IMR-90 (cell line): ENCODE results near the gene THEM4. TPM values are rescaled to one million over a fixed set of nuclear protein-coding genes. Genes with fewer than 3 reads are reported as not detected.

Source experiments
- ATAC-seq: fragments of 200-7000 bp; cut with Tn5 transposase; 2 replicates; pipeline ENCODE4 v1.9.1; 2020; ENCODE audit warnings: low read depth, mild to moderate bottlenecking, moderate library complexity
- BruUV-seq: library from RNA; stranded (reverse); fragments of 400-500 nt; replicated peaks from 2 replicates; lab custom pipeline; 2021; lab: Mats Ljungman, UMichigan
- CTCF ChIA-PET: fragments of 300-600 bp; formaldehyde crosslinking; extraction: SDS; loops from one replicate; lab custom pipeline; 2021; ENCODE audit warnings: antibody characterized with exemption; lab: Yijun Ruan, JAX
- POLR2A ChIA-PET: fragments of 300-600 bp; sonication (Branson Sonifier 250); formaldehyde crosslinking; loops from one replicate; lab custom pipeline; 2022; ENCODE audit warnings: antibody characterized with exemption; ENCODE audit not compliant: unreplicated experiment; lab: Charles Lee
- DNase-seq: peaks from one replicate; pipeline ENCODE4 v3.0.0; 2013
- H2AFZ ChIP-seq: replicated peaks from 2 replicates; pipeline ENCODE3; 2013; ENCODE audit warnings: low read length, mild to moderate bottlenecking; ENCODE audit not compliant: poor library complexity
- H2AK5ac ChIP-seq: 2 replicates; pipeline ENCODE4 v1.6.1; 2013; ENCODE audit warnings: low read depth, low read length, inconsistent platforms
- H2AK9ac ChIP-seq: replicated peaks from 2 replicates; pipeline ENCODE3; 2013; ENCODE audit warnings: mild to moderate bottlenecking, low read depth, low read length, moderate library complexity; ENCODE audit not compliant: poor library complexity
- H2BK120ac ChIP-seq: 2 replicates; pipeline ENCODE4 v1.6.1; 2013; ENCODE audit warnings: low read depth, low read length, inconsistent platforms
- H2BK15ac ChIP-seq: 3 replicates; pipeline ENCODE4 v1.6.1; 2013; ENCODE audit warnings: low read depth, low read length, inconsistent platforms
- H2BK20ac ChIP-seq: 2 replicates; pipeline ENCODE4 v1.6.1; 2013; ENCODE audit warnings: low read depth, mild to moderate bottlenecking, inconsistent platforms, low read length, moderate library complexity
- H2BK5ac ChIP-seq: 2 replicates; pipeline ENCODE4 v1.6.1; 2013; ENCODE audit warnings: mild to moderate bottlenecking, low read depth, low read length, inconsistent platforms; ENCODE audit not compliant: poor library complexity, severe bottlenecking
- H3K14ac ChIP-seq: replicated peaks from 2 replicates; pipeline ENCODE4 v1.6.1; 2013; ENCODE audit warnings: low read depth, low read length, inconsistent platforms
- H3K18ac ChIP-seq: 2 replicates; pipeline ENCODE4 v1.6.1; 2013; ENCODE audit warnings: low read depth, low read length, control low read depth
- H3K23ac ChIP-seq: 2 replicates; pipeline ENCODE4 v1.6.1; 2013; ENCODE audit warnings: low read depth, low read length, inconsistent platforms
- H3K27ac ChIP-seq: 2 replicates; pipeline ENCODE4 v1.5.1; 2013; ENCODE audit warnings: mild to moderate bottlenecking, control low read depth, low read length; ENCODE audit not compliant: insufficient read depth
- H3K27me3 ChIP-seq: 2 replicates; pipeline ENCODE4 v1.6.1; 2013; ENCODE audit warnings: low read length; ENCODE audit not compliant: control insufficient read depth, insufficient read depth
- H3K36me3 ChIP-seq: 2 replicates; pipeline ENCODE4 v1.6.1; 2013; ENCODE audit warnings: low read length, mixed read lengths; ENCODE audit not compliant: control insufficient read depth, insufficient read depth
- H3K4ac ChIP-seq: 2 replicates; pipeline ENCODE4 v1.6.1; 2013; ENCODE audit warnings: low read depth, low read length, inconsistent platforms
- H3K4me1 ChIP-seq: 2 replicates; pipeline ENCODE4 v1.6.1; 2013; ENCODE audit warnings: low read length, mixed read lengths; ENCODE audit not compliant: control insufficient read depth, insufficient read depth
- H3K4me2 ChIP-seq: 2 replicates; pipeline ENCODE4 v1.6.1; 2013; ENCODE audit warnings: low read depth, mild to moderate bottlenecking, control low read depth, low read length, moderate library complexity
- H3K4me3 ChIP-seq: 2 replicates; pipeline ENCODE4 v1.5.1; 2013; ENCODE audit warnings: low read depth, mild to moderate bottlenecking, control low read depth, low read length, moderate library complexity; ENCODE audit not compliant: insufficient read depth
- H3K56ac ChIP-seq: 2 replicates; pipeline ENCODE4 v1.6.1; 2013; ENCODE audit warnings: low read length, inconsistent platforms; ENCODE audit not compliant: insufficient read depth; ENCODE audit errors: extremely low read depth
- H3K79me1 ChIP-seq, 2 experiments: 2 replicates each; pipeline ENCODE4 v1.6.1; 2013; ENCODE audit warnings: low read length in 2 of 2, inconsistent platforms in 1 of 2, low read depth in 1 of 2
- H3K9ac ChIP-seq: 2 replicates; pipeline ENCODE4 v1.6.1; 2013; ENCODE audit warnings: low read depth, low read length, control low read depth
- H3K9me1 ChIP-seq: 2 replicates; pipeline ENCODE4 v1.6.1; 2013; ENCODE audit warnings: low read length, inconsistent platforms; ENCODE audit not compliant: insufficient read depth
- H3K9me3 ChIP-seq: 2 replicates; pipeline ENCODE4 v1.6.1; 2013; ENCODE audit warnings: low read length; ENCODE audit not compliant: control insufficient read depth, insufficient read depth
- H4K20me1 ChIP-seq: 2 replicates; pipeline ENCODE4 v1.6.1; 2013; ENCODE audit warnings: low read length, inconsistent platforms; ENCODE audit not compliant: insufficient read depth
- H4K5ac ChIP-seq: 2 replicates; pipeline ENCODE4 v1.6.1; 2013; ENCODE audit warnings: mild to moderate bottlenecking, low read depth, low read length, control low read depth
- H4K8ac ChIP-seq, 2 experiments: 2 replicates each; pipeline ENCODE4 v1.6.1; 2013; ENCODE audit warnings: low read depth in 2 of 2, low read length in 2 of 2, control low read depth in 1 of 2, inconsistent platforms in 1 of 2
- H4K91ac ChIP-seq: 2 replicates; pipeline ENCODE4 v1.6.1; 2013; ENCODE audit warnings: low read depth, low read length, inconsistent platforms; ENCODE audit not compliant: insufficient read depth
- BHLHE40 ChIP-seq: fragments of 150-350 bp; IDR thresholded peaks from 2 replicates; pipeline ENCODE4 v1.6.1; 2016; ENCODE audit warnings: mild to moderate bottlenecking, low read depth, low read length
- CEBPB ChIP-seq: IDR thresholded peaks from 2 replicates; pipeline ENCODE4 v1.6.1; 2012; ENCODE audit warnings: low read depth, low read length, improper control_type of control experiment
- CHD1 ChIP-seq: IDR thresholded peaks from 2 replicates; pipeline ENCODE4 v1.6.1; 2012; ENCODE audit warnings: low read depth, low read length, improper control_type of control experiment
- CTCF ChIP-seq: conservative IDR thresholded peaks from 2 replicates; pipeline ENCODE4 v1.5.1; 2012; ENCODE audit warnings: mild to moderate bottlenecking, low read depth, low read length, improper control_type of control experiment
- FOS ChIP-seq: fragments of 150-350 bp; IDR thresholded peaks from 2 replicates; pipeline ENCODE4 v1.6.1; 2016; ENCODE audit warnings: low read depth, low read length
- MAFK ChIP-seq: IDR thresholded peaks from 2 replicates; pipeline ENCODE4 v1.6.1; 2012; ENCODE audit warnings: low read depth, low read length, improper control_type of control experiment
- MAZ ChIP-seq: IDR thresholded peaks from 2 replicates; pipeline ENCODE4 v1.6.1; 2012; ENCODE audit warnings: low read depth, mild to moderate bottlenecking, low read length, improper control_type of control experiment, moderate library complexity, borderline replicate concordance
- MXI1 ChIP-seq: IDR thresholded peaks from 2 replicates; pipeline ENCODE4 v1.6.1; 2012; ENCODE audit warnings: low read depth, mild to moderate bottlenecking, low read length, moderate library complexity, borderline replicate concordance
- NFE2L2 ChIP-seq: fragments of 150-350 bp; IDR thresholded peaks from 2 replicates; pipeline ENCODE4 v1.6.1; 2016; ENCODE audit warnings: low read depth, mild to moderate bottlenecking, low read length
- POLR2A ChIP-seq: IDR thresholded peaks from 2 replicates; pipeline ENCODE4 v1.6.1; 2012; ENCODE audit warnings: mild to moderate bottlenecking, low read depth, low read length
- RAD21 ChIP-seq: IDR thresholded peaks from 2 replicates; pipeline ENCODE4 v1.6.1; 2012; ENCODE audit warnings: low read length, improper control_type of control experiment
- RCOR1 ChIP-seq: IDR thresholded peaks from 2 replicates; pipeline ENCODE4 v1.6.1; 2012; ENCODE audit warnings: mild to moderate bottlenecking, low read length, improper control_type of control experiment; ENCODE audit not compliant: insufficient replicate concordance
- RFX5 ChIP-seq: IDR thresholded peaks from 2 replicates; pipeline ENCODE4 v1.8.0; 2012; ENCODE audit warnings: low read depth, mild to moderate bottlenecking, low read length, moderate library complexity
- SMC3 ChIP-seq: fragments of 150-350 bp; IDR thresholded peaks from 2 replicates; pipeline ENCODE4 v1.6.1; 2016; ENCODE audit warnings: low read depth, mild to moderate bottlenecking, antibody characterized with exemption, low read length, moderate library complexity
- WGBS, 2 experiments: methylation state at CpG; one replicate each; pipeline versions ENCODE4 v1.1.5 to v1.1.7; 2013; ENCODE audit warnings: missing lambda C conversion rate in 2 of 2; ENCODE audit not compliant: insufficient read length in 1 of 2; ENCODE audit errors: extremely low coverage in 2 of 2; 5-methylcytosine and 5-hydroxymethylcytosine counted together
- dilution Hi-C: fragments of 300-500 bp; cut with HindIII; formaldehyde crosslinking; loops from one replicate; pipeline ENCODE4 v1.14.3; 2018; ENCODE audit warnings: low sequenced_read_pairs; ENCODE audit not compliant: unreplicated experiment
- in situ Hi-C: fragments of 300-500 bp; cut with MboI; formaldehyde crosslinking; loops from 3 replicates; pipeline ENCODE4 v1.14.3; 2019; ENCODE audit warnings: low sequenced_read_pairs, inconsistent platforms, mixed read lengths
- intact Hi-C: fragments of 100-400 bp; cut with micrococcal nuclease; formaldehyde crosslinking; loops from 2 replicates; pipeline ENCODE4 v1.10.0; 2022
- polyA plus RNA-seq, 3 experiments: library from polyadenylated mRNA; depleted of rRNA; stranded (reverse); fragments of >200 nt; gene quantifications; 2 replicates each; pipeline ENCODE4 v1.2.3, GENCODE V29; 2012; ENCODE audit warnings: low replicate concordance in 1 of 3
- total RNA-seq: library from RNA; depleted of rRNA; stranded (reverse); fragments of >200 nt; gene quantifications from 2 replicates; pipeline ENCODE4 v1.2.3, GENCODE V29; 2012
- TF ChIP-seq, protein P1 (sequence below): fragments of 150-350 bp; IDR thresholded peaks from 2 replicates; pipeline ENCODE4 v1.6.1; 2017; ENCODE audit warnings: mild to moderate bottlenecking, antibody characterized with exemption, low read length, low read depth
- TF ChIP-seq, protein P2 (sequence below): fragments of 150-350 bp; IDR thresholded peaks from 2 replicates; pipeline ENCODE4 v1.6.1; 2016; ENCODE audit warnings: low read depth, mild to moderate bottlenecking, low read length, moderate library complexity, borderline replicate concordance

THEM4 gene
- total and polyA plus RNA-seq, 2 of the 4 experiments (the other 2 are of a cell fraction): 7.3 to 15.7 TPM

DNA sequence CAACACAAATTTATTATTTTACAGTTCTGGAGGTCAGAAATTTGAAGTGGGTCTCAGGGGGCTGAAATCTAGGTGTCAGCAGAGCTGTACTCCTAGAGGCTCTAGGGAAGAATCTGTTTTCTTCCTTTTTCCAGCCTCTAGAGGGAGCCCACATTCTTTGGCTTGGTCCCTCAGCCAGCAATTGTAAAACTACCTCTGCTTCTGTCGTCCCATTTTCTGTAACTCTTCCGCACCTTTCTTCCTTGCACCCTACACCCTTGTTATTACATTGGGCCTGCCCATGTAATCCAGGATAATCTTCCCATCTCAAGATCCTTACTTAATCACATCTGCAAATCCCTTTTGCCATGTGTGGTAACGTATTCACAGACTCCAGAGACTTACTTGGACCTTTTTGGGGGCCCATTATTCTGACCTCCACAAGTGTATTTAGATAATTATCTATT, 24.8 kb upstream of the THEM4 start:
- Histone ChIP-seq H3K14ac (no peak overlapping the region), H3K27ac (no peak overlapping the region), H3K9me1 (no peaks in the 10 kb centered on the region), H3K27me3 (peaks cover 7% of the 10 kb centered on the region), H2BK5ac (no peak overlapping the region), H3K18ac (no peak overlapping the region), H4K20me1 (no peaks in the 10 kb centered on the region), H2AK5ac (no peak overlapping the region), H3K4me1 (no peaks in the 10 kb centered on the region), H3K4ac (no peak overlapping the region), H2BK120ac (no peak overlapping the region), H4K8ac (no peak overlapping the region), H4K91ac (no peak overlapping the region), H3K9ac (no peak overlapping the region), H3K4me3 (no peak overlapping the region), H3K79me1 (no peaks in the 10 kb centered on the region), H3K4me2 (peak overlapping the region; percentile 23; the same call in 1 of the 2 replicates), H4K5ac (no peak overlapping the region), H3K9me3 (no peaks in the 10 kb centered on the region), H2AK9ac (no peak overlapping the region), H3K56ac (no peak overlapping the region), H3K36me3 (no peaks in the 10 kb centered on the region), H2AFZ (no peak overlapping the region), H3K23ac (no peak overlapping the region), H2BK15ac (no peak overlapping the region), H2BK20ac (no peak overlapping the region)
- ATAC-seq (peak; percentile 96), DNase-seq (peak; percentile 60)
- no TSS peak for BruUV-seq
- TF ChIP-seq CEBPB: no peak
- TF ChIP-seq MAZ: no peak
- no peak for TF ChIP-seq MAFK
- TF ChIP-seq CTCF: peak; percentile 93
- TF ChIP-seq, protein P1, sequence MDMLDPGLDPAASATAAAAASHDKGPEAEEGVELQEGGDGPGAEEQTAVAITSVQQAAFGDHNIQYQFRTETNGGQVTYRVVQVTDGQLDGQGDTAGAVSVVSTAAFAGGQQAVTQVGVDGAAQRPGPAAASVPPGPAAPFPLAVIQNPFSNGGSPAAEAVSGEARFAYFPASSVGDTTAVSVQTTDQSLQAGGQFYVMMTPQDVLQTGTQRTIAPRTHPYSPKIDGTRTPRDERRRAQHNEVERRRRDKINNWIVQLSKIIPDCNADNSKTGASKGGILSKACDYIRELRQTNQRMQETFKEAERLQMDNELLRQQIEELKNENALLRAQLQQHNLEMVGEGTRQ: no peak
- no peak for TF ChIP-seq BHLHE40
- no peak for TF ChIP-seq MXI1
- TF ChIP-seq, protein P2, sequence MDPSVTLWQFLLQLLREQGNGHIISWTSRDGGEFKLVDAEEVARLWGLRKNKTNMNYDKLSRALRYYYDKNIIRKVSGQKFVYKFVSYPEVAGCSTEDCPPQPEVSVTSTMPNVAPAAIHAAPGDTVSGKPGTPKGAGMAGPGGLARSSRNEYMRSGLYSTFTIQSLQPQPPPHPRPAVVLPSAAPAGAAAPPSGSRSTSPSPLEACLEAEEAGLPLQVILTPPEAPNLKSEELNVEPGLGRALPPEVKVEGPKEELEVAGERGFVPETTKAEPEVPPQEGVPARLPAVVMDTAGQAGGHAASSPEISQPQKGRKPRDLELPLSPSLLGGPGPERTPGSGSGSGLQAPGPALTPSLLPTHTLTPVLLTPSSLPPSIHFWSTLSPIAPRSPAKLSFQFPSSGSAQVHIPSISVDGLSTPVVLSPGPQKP: no peak
- TF ChIP-seq RAD21: peak; percentile 96
- TF ChIP-seq POLR2A: no peak
- TF ChIP-seq CHD1: no peak
- no peak for TF ChIP-seq RFX5
- no peak for TF ChIP-seq RCOR1
- TF ChIP-seq SMC3: peak; percentile 96
- TF ChIP-seq FOS: no peak
- no peak for TF ChIP-seq NFE2L2
- POLR2A ChIA-PET: no interaction called here
- dilution Hi-C loops (no loop called here), in situ Hi-C loops (loop anchor here (5.0 kb wide), 1 partner anchor 63 kb away; no protein-coding TSS in a partner anchor), intact Hi-C loops (loop anchor here (1.0 to 10.0 kb wide), 5 partner anchors 33 to 251 kb away; no protein-coding TSS in a partner anchor)
- WGBS, 2 experiments: 0% methylated on average over 2 of the region's 3 CpGs; no CpG with 5 or more reads in 1 of the 2 experiments
- CTCF ChIA-PET: interaction anchor here (1.0 to 4.0 kb wide), 6 partner anchors 34 to 199 kb away, joined by 3 to 25 read pairs (median 6); no protein-coding TSS in a partner anchor
